Caco-2 (cell line): Measurements from ENCODE around the gene PCK1. TPM values are rescaled to one million over a fixed set of nuclear protein-coding genes. Genes with fewer than 3 reads are reported as not detected.

Experiments
- BruUV-seq: library from RNA; stranded (reverse); fragments of 400-500 nt; replicated peaks from 2 replicates; lab custom pipeline; 2021; lab: Mats Ljungman, UMichigan
- CTCF ChIA-PET: fragments of 300-600 bp; sonication (Branson Sonifier 250); formaldehyde crosslinking; loops from one replicate; lab custom pipeline; 2022; ENCODE audit warnings: antibody characterized with exemption; lab: Charles Lee
- POLR2A ChIA-PET: fragments of 300-600 bp; sonication (Branson Sonifier 250); formaldehyde crosslinking; loops from one replicate; lab custom pipeline; 2022; ENCODE audit warnings: antibody characterized with exemption; lab: Charles Lee
- DNase-seq, 2 experiments: peaks; one replicate each; pipeline versions ENCODE4 v3.0.0 to v3.0.0-alpha.2; 2020 to 2022
- H3K27me3 ChIP-seq: replicated peaks from 2 replicates; pipeline ENCODE4 v1.6.0; 2011; ENCODE audit warnings: low read length; ENCODE audit not compliant: control insufficient read depth, insufficient read depth
- H3K36me3 ChIP-seq: 2 replicates; pipeline ENCODE4 v1.5.1; 2011; ENCODE audit warnings: low read length; ENCODE audit not compliant: control insufficient read depth, insufficient read depth
- H3K4me1 ChIP-seq: fragments of 250-450 bp; sonication (Bioruptor Pico); 2 replicates; pipeline ENCODE4 v1.5.1; 2020; ENCODE audit warnings: mild to moderate bottlenecking
- H3K4me3 ChIP-seq: 2 replicates; pipeline ENCODE4 v1.5.1; 2011; ENCODE audit warnings: low read depth, mild to moderate bottlenecking, control low read depth, low read length
- H3K9me3 ChIP-seq: fragments of 250-450 bp; sonication (Bioruptor Pico); 2 replicates; pipeline ENCODE4 v1.5.1; 2020; ENCODE audit warnings: mild to moderate bottlenecking, moderate library complexity
- H3K27ac Mint-ChIP-seq: one replicate; pipeline ENCODE4 v1.8.0; 2022; ENCODE audit warnings: mixed read lengths; ENCODE audit not compliant: unreplicated experiment
- H3K27me3 Mint-ChIP-seq: one replicate; pipeline ENCODE4 v1.8.0; 2022; ENCODE audit warnings: mixed read lengths; ENCODE audit not compliant: insufficient read depth, unreplicated experiment
- H3K36me3 Mint-ChIP-seq: one replicate; pipeline ENCODE4 v1.8.0; 2022; ENCODE audit warnings: mild to moderate bottlenecking, mixed read lengths; ENCODE audit not compliant: insufficient read depth, unreplicated experiment
- H3K4me1 Mint-ChIP-seq: one replicate; pipeline ENCODE4 v1.8.0; 2022; ENCODE audit warnings: low read depth, mixed read lengths; ENCODE audit not compliant: unreplicated experiment
- H3K4me3 Mint-ChIP-seq: one replicate; pipeline ENCODE4 v1.8.0; 2022; ENCODE audit warnings: mild to moderate bottlenecking, moderate library complexity, mixed read lengths; ENCODE audit not compliant: unreplicated experiment
- H3K9me3 Mint-ChIP-seq: one replicate; pipeline ENCODE4 v1.8.0; 2022; ENCODE audit warnings: mixed read lengths; ENCODE audit not compliant: unreplicated experiment
- CTCF ChIP-seq, 2 experiments: fragments of 200-600 bp in 1 of 2; IDR thresholded peaks; 1 replicate in 1 of 2; 2 replicates in 1 of 2; pipeline versions ENCODE4 v1.5.1 to v1.8.0; 2011 to 2022; ENCODE audit warnings: antibody characterized with exemption in 1 of 2, control low read depth in 1 of 2, inconsistent platforms in 1 of 2, low read depth in 1 of 2, low read length in 1 of 2, mild to moderate bottlenecking in 1 of 2, moderate library complexity in 1 of 2; ENCODE audit not compliant: insufficient read depth in 1 of 2, severe bottlenecking in 1 of 2, unreplicated experiment in 1 of 2
- intact Hi-C: fragments of 100-400 bp; cut with micrococcal nuclease; formaldehyde crosslinking; loops from one replicate; pipeline ENCODE4 v1.10.0; 2022; ENCODE audit not compliant: unreplicated experiment
- total RNA-seq: library from RNA; stranded (reverse); gene quantifications from 2 replicates; pipeline ENCODE4 v1.2.3, GENCODE V29; 2022

PCK1 gene
- total RNA-seq, 1 experiment from 2014 or later, result not detected

GRCh38 chr20:57543754-57544153, 17.2 kb upstream of the PCK1 start:
- no TSS peak for BruUV-seq
- H3K4me1 Mint-ChIP-seq, result no peaks in the 10 kb centered on the region
- H3K27me3 Mint-ChIP-seq, result peaks cover 15% of the 10 kb centered on the region
- CTCF ChIA-PET, result interaction anchor here (0.9 kb wide), 1 partner anchor 68 kb away, joined by 3 read pairs; no protein-coding TSS in a partner anchor
- H3K9me3 Mint-ChIP-seq, result no peaks in the 10 kb centered on the region
- no peak overlapping the region for H3K27ac Mint-ChIP-seq
- H3K36me3 Mint-ChIP-seq, result no peaks in the 10 kb centered on the region
- no peak overlapping the region for H3K4me3 Mint-ChIP-seq
- POLR2A ChIA-PET, result no interaction called here
- no peak for TF ChIP-seq CTCF (IDR thresholded peaks at IDR 0.05; ENCODE audit: insufficient read depth in 1 of 2, low read depth in 1 of 2, low read length in 1 of 2, severe bottlenecking in 1 of 2, unreplicated experiment in 1 of 2)
- Histone ChIP-seq H3K4me3 (no peak overlapping the region), H3K36me3 (no peaks in the 10 kb centered on the region), H3K9me3 (0 out of 2 replicates have a peak, but pooled peaks cover under 1% of the 10 kb centered on the region), H3K27me3 (peaks cover 2% of the 10 kb centered on the region), H3K4me1 (no peaks in the 10 kb centered on the region)
- intact Hi-C loops, result no loop called here
- no peak for DNase-seq

- H3K9me3 Mint-ChIP-seq, result no peaks in the 10 kb centered on the region
- intact Hi-C loops, result no loop called here
- H3K27me3 ChIP-seq, result peaks cover 4% of the 10 kb centered on the region
- no peaks in the 10 kb centered on the region for H3K4me1 ChIP-seq
- ChIA-PET CTCF (no interaction called here), POLR2A (no interaction called here)
- no peaks in the 10 kb centered on the region for H3K4me1 Mint-ChIP-seq
- H3K27ac Mint-ChIP-seq, result no peak overlapping the region
- no peak overlapping the region for H3K4me3 Mint-ChIP-seq
- H3K9me3 ChIP-seq, result no peaks in the 10 kb centered on the region
- no peaks in the 10 kb centered on the region for H3K36me3 Mint-ChIP-seq
- DNase-seq, result no peak
- TF ChIP-seq CTCF (IDR thresholded peaks at IDR 0.05; ENCODE audit: insufficient read depth in 1 of 2, low read depth in 1 of 2, low read length in 1 of 2, severe bottlenecking in 1 of 2, unreplicated experiment in 1 of 2), result no peak
- no peaks in the 10 kb centered on the region for H3K36me3 ChIP-seq
- no peak overlapping the region for H3K4me3 ChIP-seq
- no TSS peak for BruUV-seq
- peaks cover 13% of the 10 kb centered on the region for H3K27me3 Mint-ChIP-seq
Measured at GRCh38 chr20:57544838-57545564, 15.9 kb upstream of the PCK1 start.

- Mint-ChIP-seq H3K4me1 (no peaks in the 10 kb centered on the region), H3K36me3 (no peaks in the 10 kb centered on the region), H3K4me3 (no peak overlapping the region), H3K27ac (no peak overlapping the region), H3K9me3 (no peaks in the 10 kb centered on the region), H3K27me3 (peaks cover 12% of the 10 kb centered on the region)
- Histone ChIP-seq H3K4me1 (no peaks in the 10 kb centered on the region), H3K4me3 (no peak overlapping the region), H3K9me3 (no peaks in the 10 kb centered on the region), H3K36me3 (no peaks in the 10 kb centered on the region), H3K27me3 (peaks cover 4% of the 10 kb centered on the region)
- ChIA-PET CTCF (interaction anchor here (0.6 kb wide), 3 partner anchors 8 to 57 kb away, joined by 3 read pairs; no protein-coding TSS in a partner anchor), POLR2A (no interaction called here)
- intact Hi-C loops, result no loop called here
- DNase-seq, result no peak
- peak in 1 of 2 experiments; percentile 31 for TF ChIP-seq CTCF (IDR thresholded peaks at IDR 0.05; ENCODE audit: insufficient read depth in 1 of 2, low read depth in 1 of 2, low read length in 1 of 2, severe bottlenecking in 1 of 2, unreplicated experiment in 1 of 2)
- BruUV-seq, result no TSS peak
Measured at GRCh38 chr20:57545927-57546662, 14.8 kb upstream of the PCK1 start.
